Nephron (organoid): ENCODE measurements around the gene PDS5A.
"Not testable (repeated sequence)": the region's sequence is repeated elsewhere in the genome, so short reads cannot be mapped to it uniquely, and the experiment has no call there.

Experiments
- H3K27ac Mint-ChIP-seq, 3 experiments: 2 replicates each; pipeline ENCODE4 v1.8.0; 2020; ENCODE audit warnings: mixed read lengths in 3 of 3, mild to moderate bottlenecking in 2 of 3, moderate library complexity in 1 of 3
- H3K27me3 Mint-ChIP-seq: 2 replicates; pipeline ENCODE4 v1.8.0; 2021; ENCODE audit warnings: low read depth, mild to moderate bottlenecking, moderate library complexity, mixed read lengths
- H3K36me3 Mint-ChIP-seq: 2 replicates; pipeline ENCODE4 v1.8.0; 2020; ENCODE audit warnings: low read depth, mixed read lengths
- H3K4me1 Mint-ChIP-seq: 2 replicates; pipeline ENCODE4 v1.8.0; 2020; ENCODE audit warnings: mixed read lengths
- H3K4me3 Mint-ChIP-seq, 3 experiments: 2 replicates each; pipeline ENCODE4 v1.8.0; 2020; ENCODE audit warnings: mild to moderate bottlenecking in 3 of 3, mixed read lengths in 3 of 3, moderate library complexity in 2 of 3
- H3K9me3 Mint-ChIP-seq: 2 replicates; pipeline ENCODE4 v1.8.0; 2020; ENCODE audit warnings: mixed read lengths
- CTCF ChIP-seq, 3 experiments: fragments of 200-600 bp; sonication (generic); IDR thresholded peaks; one replicate each; pipeline ENCODE4 v1.5.0; 2021; ENCODE audit warnings: antibody characterized with exemption in 3 of 3; ENCODE audit not compliant: unreplicated experiment in 3 of 3

Gene PDS5A

GRCh38 chr4:40000711-40001110 is 23.0 kb upstream of the PDS5A start:
- Mint-ChIP-seq H3K4me1 (no peaks in the 10 kb centered on the region), H3K9me3 (no peaks in the 10 kb centered on the region), H3K27ac (peak overlapping the region in 1 of 3 experiments; percentile 51), H3K27me3 (no peaks in the 10 kb centered on the region), H3K4me3 (no peak overlapping the region), H3K36me3 (no peaks in the 10 kb centered on the region)
- no peak for TF ChIP-seq CTCF (IDR thresholded peaks at IDR 0.05; ENCODE audit: unreplicated experiment in 3 of 3)

- no peak for TF ChIP-seq CTCF (IDR thresholded peaks at IDR 0.05; ENCODE audit: unreplicated experiment in 3 of 3)
- Mint-ChIP-seq H3K4me1 (no peaks in the 10 kb centered on the region), H3K4me3 (no peak overlapping the region), H3K27ac (peak overlapping the region; percentile 25 to 88 (median 59)), H3K9me3 (no peaks in the 10 kb centered on the region), H3K27me3 (no peaks in the 10 kb centered on the region), H3K36me3 (no peaks in the 10 kb centered on the region)
Observed at GRCh38 chr4:39998659-39999345, 21.1 kb upstream of the PDS5A start.

GRCh38 chr4:39996811-39997210 is 19.1 kb upstream of the PDS5A start:
- TF ChIP-seq CTCF (IDR thresholded peaks at IDR 0.05; ENCODE audit: unreplicated experiment in 3 of 3) = no peak
- Mint-ChIP-seq H3K36me3 (no peaks in the 10 kb centered on the region), H3K27ac (no peak overlapping the region), H3K4me3 (no peak overlapping the region), H3K27me3 (no peaks in the 10 kb centered on the region), H3K4me1 (no peaks in the 10 kb centered on the region), H3K9me3 (no peaks in the 10 kb centered on the region)

- Mint-ChIP-seq H3K4me3 (no peak overlapping the region), H3K9me3 (no peaks in the 10 kb centered on the region), H3K27ac (no peak overlapping the region), H3K4me1 (no peaks in the 10 kb centered on the region), H3K27me3 (no peaks in the 10 kb centered on the region), H3K36me3 (no peaks in the 10 kb centered on the region)
- TF ChIP-seq CTCF (IDR thresholded peaks at IDR 0.05; ENCODE audit: unreplicated experiment in 3 of 3) = no peak
Observed at GRCh38 chr4:39994406-39994805, 16.7 kb upstream of the PDS5A start.

GRCh38 chr4:39989381-39989780 is 11.7 kb upstream of the PDS5A start:
- H3K9me3 Mint-ChIP-seq, H3K36me3 Mint-ChIP-seq, H3K27me3 Mint-ChIP-seq, H3K4me3 Mint-ChIP-seq, H3K4me1 Mint-ChIP-seq, H3K27ac Mint-ChIP-seq: not testable (repeated sequence)

GRCh38 chr4:39987485-39987884 is 9.8 kb upstream of the PDS5A start:
- H3K4me3 Mint-ChIP-seq = no peak overlapping the region
- H3K27ac Mint-ChIP-seq = no peak overlapping the region
- TF ChIP-seq CTCF (IDR thresholded peaks at IDR 0.05; ENCODE audit: unreplicated experiment in 3 of 3) = no peak
- H3K9me3 Mint-ChIP-seq = no peaks in the 10 kb centered on the region
- no peaks in the 10 kb centered on the region for H3K36me3 Mint-ChIP-seq
- no peaks in the 10 kb centered on the region for H3K4me1 Mint-ChIP-seq
- H3K27me3 Mint-ChIP-seq = no peaks in the 10 kb centered on the region
